Neural progenitor cell (in vitro differentiated cells): ENCODE measurements around the gene SYT3. TPM values are rescaled to one million over a fixed set of nuclear protein-coding genes. Genes with fewer than 3 reads are reported as not detected.

Experiments used
- DNase-seq: peaks from one replicate; pipeline ENCODE4 v3.0.0-alpha.2; 2016; ENCODE audit warnings: low spot score
- H2AFZ ChIP-seq: fragments of 200-600 bp; sonication (generic); replicated peaks from 2 replicates; pipeline ENCODE4 v1.6.1; 2016; ENCODE audit warnings: antibody characterized with exemption
- H3F3A ChIP-seq: fragments of 200-600 bp; sonication (generic); 2 replicates; pipeline ENCODE4 v1.6.1; 2016; ENCODE audit warnings: antibody characterized with exemption, low read depth
- H3K27ac ChIP-seq: fragments of 200-600 bp; sonication (generic); 2 replicates; pipeline ENCODE4 v1.5.1; 2016; ENCODE audit warnings: mild to moderate bottlenecking
- H3K27me3 ChIP-seq: fragments of 200-600 bp; sonication (generic); 2 replicates; pipeline ENCODE4 v1.6.1; 2016; ENCODE audit warnings: mild to moderate bottlenecking, moderate library complexity
- H3K36me3 ChIP-seq: fragments of 200-600 bp; sonication (generic); 2 replicates; pipeline ENCODE4 v1.5.1; 2016
- H3K4me1 ChIP-seq: fragments of 200-600 bp; sonication (generic); 2 replicates; pipeline ENCODE4 v1.6.1; 2016; ENCODE audit warnings: mixed run types
- H3K4me2 ChIP-seq: fragments of 200-600 bp; sonication (generic); 2 replicates; pipeline ENCODE4 v1.6.1; 2016
- H3K4me3 ChIP-seq: fragments of 200-600 bp; sonication (generic); 2 replicates; pipeline ENCODE4 v1.5.1; 2016
- H3K79me2 ChIP-seq: fragments of 200-600 bp; sonication (generic); 2 replicates; pipeline ENCODE4 v1.6.1; 2016; ENCODE audit warnings: low read depth
- H3K9ac ChIP-seq: fragments of 200-600 bp; sonication (generic); 2 replicates; pipeline ENCODE4 v1.6.1; 2016
- H3K9me3 ChIP-seq: fragments of 200-600 bp; sonication (generic); 2 replicates; pipeline ENCODE4 v1.5.1; 2016; ENCODE audit warnings: low read depth
- H4K20me1 ChIP-seq: fragments of 200-600 bp; sonication (generic); 2 replicates; pipeline ENCODE4 v1.6.1; 2016; ENCODE audit warnings: low read depth
- H3K27ac Mint-ChIP-seq: 3 replicates; pipeline ENCODE4 v1.8.0; 2021; ENCODE audit warnings: mixed read lengths
- H3K27me3 Mint-ChIP-seq: 2 replicates; pipeline ENCODE4 v1.8.0; 2022; ENCODE audit warnings: low read depth, mild to moderate bottlenecking, inconsistent platforms, moderate library complexity, mixed read lengths; ENCODE audit not compliant: insufficient read depth
- H3K36me3 Mint-ChIP-seq: 3 replicates; pipeline ENCODE4 v1.8.0; 2021; ENCODE audit warnings: mixed read lengths
- H3K4me1 Mint-ChIP-seq: 3 replicates; pipeline ENCODE4 v1.8.0; 2021; ENCODE audit warnings: mixed read lengths
- H3K4me3 Mint-ChIP-seq: 3 replicates; pipeline ENCODE4 v1.8.0; 2021; ENCODE audit warnings: mild to moderate bottlenecking, moderate library complexity, mixed read lengths
- H3K9me3 Mint-ChIP-seq: 3 replicates; pipeline ENCODE4 v1.8.0; 2020; ENCODE audit warnings: mixed read lengths
- CTCF ChIP-seq: fragments of 200-600 bp; sonication (generic); IDR thresholded peaks from 2 replicates; pipeline ENCODE4 v1.5.1; 2017; ENCODE audit warnings: antibody characterized with exemption, mild to moderate bottlenecking
- EZH2 ChIP-seq: fragments of 200-600 bp; sonication (generic); IDR thresholded peaks from 2 replicates; pipeline ENCODE4 v1.6.1; 2017; ENCODE audit warnings: antibody characterized with exemption, mild to moderate bottlenecking, moderate library complexity
- EZH2phosphoT487 ChIP-seq: fragments of 200-600 bp; sonication (generic); IDR thresholded peaks from 2 replicates; pipeline ENCODE4 v1.6.1; 2017; ENCODE audit warnings: antibody characterized with exemption
- total RNA-seq: library from RNA; depleted of rRNA; stranded (reverse); fragments of >200 nt; gene quantifications from 2 replicates; pipeline ENCODE4 v1.2.3, GENCODE V29; 2015; ENCODE audit warnings: low replicate concordance

The SYT3 gene
- total RNA-seq, 1 donor from 2014 or later: 0.41 TPM

GRCh38 chr19:50668879-50669278, 29.2 kb upstream of the SYT3 start:
- no peak overlapping the region for H2AFZ ChIP-seq
- H3K9ac ChIP-seq: no peak overlapping the region
- no peak overlapping the region for H3K4me3 ChIP-seq
- no peak overlapping the region for H3K27ac ChIP-seq
- Mint-ChIP-seq H3K4me3 (peak overlapping the region; percentile 72), H3K27me3 (peaks cover 30% of the 10 kb centered on the region), H3K4me1 (peaks cover 18% of the 10 kb centered on the region), H3K9me3 (no peaks in the 10 kb centered on the region), H3K36me3 (peaks cover 2% of the 10 kb centered on the region), H3K27ac (no peak overlapping the region)
- no peak for TF ChIP-seq EZH2phosphoT487
- no peak for TF ChIP-seq CTCF
- no peak for TF ChIP-seq EZH2
- H3K4me2 ChIP-seq: no peak overlapping the region
- H3K4me1 ChIP-seq: no peaks in the 10 kb centered on the region
- H3K9me3 ChIP-seq: no peaks in the 10 kb centered on the region
- H3K27me3 ChIP-seq: peaks cover 72% of the 10 kb centered on the region
- no peaks in the 10 kb centered on the region for H3K36me3 ChIP-seq
- no peaks in the 10 kb centered on the region for H4K20me1 ChIP-seq
- DNase-seq: no peak
- H3K79me2 ChIP-seq: no peaks in the 10 kb centered on the region
- no peaks in the 10 kb centered on the region for H3F3A ChIP-seq

- Histone ChIP-seq H3K4me2 (peak overlapping the region; percentile 10), H4K20me1 (no peaks in the 10 kb centered on the region), H3K27ac (no peak overlapping the region), H3F3A (no peaks in the 10 kb centered on the region), H3K27me3 (peaks cover 70% of the 10 kb centered on the region), H3K9ac (no peak overlapping the region), H2AFZ (no peak overlapping the region), H3K79me2 (no peaks in the 10 kb centered on the region), H3K36me3 (no peaks in the 10 kb centered on the region), H3K4me3 (peak overlapping the region; percentile 15), H3K9me3 (no peaks in the 10 kb centered on the region), H3K4me1 (no peaks in the 10 kb centered on the region)
- DNase-seq: peak; percentile 39
- H3K4me1 Mint-ChIP-seq: peaks cover 18% of the 10 kb centered on the region
- H3K27me3 Mint-ChIP-seq: peaks cover 30% of the 10 kb centered on the region
- no peak overlapping the region for H3K27ac Mint-ChIP-seq
- TF ChIP-seq EZH2phosphoT487 (no peak), CTCF (no peak), EZH2 (no peak)
- no peak overlapping the region for H3K4me3 Mint-ChIP-seq
- H3K9me3 Mint-ChIP-seq: no peaks in the 10 kb centered on the region
- peaks cover 3% of the 10 kb centered on the region for H3K36me3 Mint-ChIP-seq
Observed at GRCh38 chr19:50668416-50668815, 28.7 kb upstream of the SYT3 start.

- Mint-ChIP-seq H3K4me3 (no peak overlapping the region), H3K36me3 (peaks cover 5% of the 10 kb centered on the region), H3K9me3 (no peaks in the 10 kb centered on the region), H3K4me1 (peaks cover 17% of the 10 kb centered on the region), H3K27me3 (peaks cover 30% of the 10 kb centered on the region), H3K27ac (no peak overlapping the region)
- Histone ChIP-seq H3K79me2 (no peaks in the 10 kb centered on the region), H3K4me2 (peak overlapping the region; percentile 27), H4K20me1 (no peaks in the 10 kb centered on the region), H2AFZ (no peak overlapping the region), H3K27ac (no peak overlapping the region), H3K36me3 (no peaks in the 10 kb centered on the region), H3K9ac (no peak overlapping the region), H3K4me3 (peak overlapping the region; percentile 15), H3F3A (no peaks in the 10 kb centered on the region), H3K27me3 (peaks cover 66% of the 10 kb centered on the region), H3K9me3 (no peaks in the 10 kb centered on the region), H3K4me1 (no peaks in the 10 kb centered on the region)
- TF ChIP-seq EZH2phosphoT487: peak; percentile 52
- TF ChIP-seq EZH2: peak; percentile 73
- no peak for TF ChIP-seq CTCF
- DNase-seq: no peak
Observed at GRCh38 chr19:50667759-50668231, 28.1 kb upstream of the SYT3 start.
